Measurements from ENCODE around the gene TLX3. TPM values are rescaled to one million over a fixed set of nuclear protein-coding genes. Genes with fewer than 3 reads are reported as not detected.

The TLX3 gene
- total and polyA plus RNA-seq, 2 experiments from 2014 or later: 0.22 TPM; not detected in 1

- no peaks in the 10 kb centered on the region for H4K20me1 ChIP-seq (ENCODE audit: insufficient read depth, poor library complexity, severe bottlenecking)
- H3K36me3 ChIP-seq (replicated peaks; ENCODE audit: insufficient read depth, low read depth): no peaks in the 10 kb centered on the region
- no peaks in the 10 kb centered on the region for H3K4me1 ChIP-seq (ENCODE audit: insufficient read depth)
- DNase-seq (ENCODE audit: low spot score): no peak
- no peaks in the 10 kb centered on the region for H3K9me3 ChIP-seq (ENCODE audit: low read depth)
- WGBS (ENCODE audit: low lambda C conversion rate, missing lambda C conversion rate): 81% methylated on average over 8 of the region's 8 CpGs
- H3K4me2 ChIP-seq: no peak overlapping the region
- no peak overlapping the region for H3K27ac ChIP-seq
- TF ChIP-seq EZH2 (IDR thresholded peaks at IDR 0.05; ENCODE audit: borderline replicate concordance): no peak
- TF ChIP-seq, protein P1, sequence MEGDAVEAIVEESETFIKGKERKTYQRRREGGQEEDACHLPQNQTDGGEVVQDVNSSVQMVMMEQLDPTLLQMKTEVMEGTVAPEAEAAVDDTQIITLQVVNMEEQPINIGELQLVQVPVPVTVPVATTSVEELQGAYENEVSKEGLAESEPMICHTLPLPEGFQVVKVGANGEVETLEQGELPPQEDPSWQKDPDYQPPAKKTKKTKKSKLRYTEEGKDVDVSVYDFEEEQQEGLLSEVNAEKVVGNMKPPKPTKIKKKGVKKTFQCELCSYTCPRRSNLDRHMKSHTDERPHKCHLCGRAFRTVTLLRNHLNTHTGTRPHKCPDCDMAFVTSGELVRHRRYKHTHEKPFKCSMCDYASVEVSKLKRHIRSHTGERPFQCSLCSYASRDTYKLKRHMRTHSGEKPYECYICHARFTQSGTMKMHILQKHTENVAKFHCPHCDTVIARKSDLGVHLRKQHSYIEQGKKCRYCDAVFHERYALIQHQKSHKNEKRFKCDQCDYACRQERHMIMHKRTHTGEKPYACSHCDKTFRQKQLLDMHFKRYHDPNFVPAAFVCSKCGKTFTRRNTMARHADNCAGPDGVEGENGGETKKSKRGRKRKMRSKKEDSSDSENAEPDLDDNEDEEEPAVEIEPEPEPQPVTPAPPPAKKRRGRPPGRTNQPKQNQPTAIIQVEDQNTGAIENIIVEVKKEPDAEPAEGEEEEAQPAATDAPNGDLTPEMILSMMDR (IDR thresholded peaks at IDR 0.05; ENCODE audit: poor library complexity): no peak
- H3K4me3 ChIP-seq: no peak overlapping the region
- H2AFZ ChIP-seq: no peak overlapping the region
- no peaks in the 10 kb centered on the region for H3K79me2 ChIP-seq
- no peaks in the 10 kb centered on the region for H3K9me2 ChIP-seq (replicated peaks; ENCODE audit: insufficient read depth)
- peaks cover 12% of the 10 kb centered on the region for H3K27me3 ChIP-seq
These were observed 26.6 kb downstream of the TLX3 start for GRCh38 chr5:171335616-171336015.

DNA sequence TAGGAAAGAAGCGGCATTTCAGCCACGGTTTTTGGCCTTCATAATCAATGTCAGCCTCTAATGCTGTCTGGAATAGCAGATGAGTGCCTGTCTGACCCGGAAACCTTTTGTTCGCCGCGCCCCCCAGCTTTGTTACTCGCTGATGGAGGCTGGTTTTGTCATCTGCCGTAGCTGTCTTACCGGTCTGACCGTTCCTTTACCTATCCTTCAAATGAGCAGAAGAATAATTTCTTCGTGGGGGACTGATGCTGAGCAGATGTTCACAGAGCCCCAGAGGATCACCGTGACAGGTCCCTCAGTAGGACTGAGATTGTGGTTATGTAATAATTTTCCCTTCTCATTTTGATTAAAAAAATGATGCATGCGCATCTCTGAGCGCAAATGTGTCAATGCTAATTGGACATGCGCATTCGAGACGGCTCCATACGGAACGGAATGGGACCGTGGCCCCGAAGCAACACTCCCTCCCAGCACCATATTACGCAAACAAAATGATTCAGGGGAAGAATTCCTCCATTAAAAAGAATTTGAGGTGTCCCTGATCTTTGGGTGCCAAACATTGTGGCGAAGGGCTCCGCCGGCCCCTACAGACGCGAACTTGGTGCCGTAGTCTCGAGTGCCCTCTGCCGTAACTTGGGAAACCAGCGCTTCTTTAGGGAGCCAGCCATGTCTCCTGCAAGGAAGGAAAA lies 27.6 kb downstream of the TLX3 start:
- Histone ChIP-seq H3K9me3 (ENCODE audit: low read depth) (no peaks in the 10 kb centered on the region), H2AFZ (no peak overlapping the region), H3K4me1 (ENCODE audit: insufficient read depth) (no peaks in the 10 kb centered on the region), H3K4me2 (peak overlapping the region; percentile 57), H4K20me1 (ENCODE audit: insufficient read depth, poor library complexity, severe bottlenecking) (no peaks in the 10 kb centered on the region), H3K27ac (no peak overlapping the region), H3K27me3 (peaks cover 8% of the 10 kb centered on the region), H3K79me2 (no peaks in the 10 kb centered on the region), H3K9me2 (replicated peaks; ENCODE audit: insufficient read depth) (no peaks in the 10 kb centered on the region), H3K36me3 (replicated peaks; ENCODE audit: insufficient read depth, low read depth) (no peaks in the 10 kb centered on the region), H3K4me3 (no peak overlapping the region)
- WGBS (ENCODE audit: low lambda C conversion rate, missing lambda C conversion rate): 61% methylated on average over 31 of the region's 31 CpGs
- TF ChIP-seq EZH2 (IDR thresholded peaks at IDR 0.05; ENCODE audit: borderline replicate concordance): no peak
- TF ChIP-seq, protein P1 (IDR thresholded peaks at IDR 0.05; ENCODE audit: poor library complexity): peak; percentile 52
- peak; percentile 40 for DNase-seq (ENCODE audit: low spot score)

DNA sequence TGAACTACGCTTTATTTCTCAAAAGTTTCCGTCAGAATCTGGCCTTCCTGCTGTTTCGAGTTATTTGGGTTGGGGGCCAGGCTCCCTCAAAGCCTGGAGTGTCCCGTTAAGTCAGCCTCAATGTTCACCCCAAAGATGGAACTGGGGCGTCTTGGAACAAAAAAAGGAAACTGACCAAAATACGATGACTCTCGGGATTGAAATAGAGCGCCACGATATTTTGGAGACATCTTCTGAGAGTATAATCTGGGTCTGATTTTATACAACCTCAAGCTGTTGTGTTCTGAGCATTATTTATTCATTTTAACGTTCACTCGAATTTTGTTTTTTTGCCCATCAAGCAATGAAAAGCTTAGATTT lies 28.1 kb downstream of the TLX3 start:
- Histone ChIP-seq H3K79me2 (no peaks in the 10 kb centered on the region), H3K4me2 (peak overlapping the region; percentile 57), H2AFZ (no peak overlapping the region), H3K27me3 (peaks cover 8% of the 10 kb centered on the region), H3K27ac (no peak overlapping the region), H3K4me1 (ENCODE audit: insufficient read depth) (no peaks in the 10 kb centered on the region), H4K20me1 (ENCODE audit: insufficient read depth, poor library complexity, severe bottlenecking) (no peaks in the 10 kb centered on the region), H3K9me2 (replicated peaks; ENCODE audit: insufficient read depth) (no peaks in the 10 kb centered on the region), H3K9me3 (ENCODE audit: low read depth) (no peaks in the 10 kb centered on the region), H3K36me3 (replicated peaks; ENCODE audit: insufficient read depth, low read depth) (no peaks in the 10 kb centered on the region), H3K4me3 (no peak overlapping the region)
- DNase-seq (ENCODE audit: low spot score): no peak
- TF ChIP-seq EZH2phosphoT487 (IDR thresholded peaks at IDR 0.05; ENCODE audit: low read depth, severe bottlenecking, unreplicated experiment) (no peak), EZH2 (IDR thresholded peaks at IDR 0.05; ENCODE audit: borderline replicate concordance) (no peak)
- TF ChIP-seq, protein P1 (IDR thresholded peaks at IDR 0.05; ENCODE audit: poor library complexity): no peak
- 69% methylated on average over 11 of the region's 11 CpGs for WGBS (ENCODE audit: low lambda C conversion rate, missing lambda C conversion rate)

DNA sequence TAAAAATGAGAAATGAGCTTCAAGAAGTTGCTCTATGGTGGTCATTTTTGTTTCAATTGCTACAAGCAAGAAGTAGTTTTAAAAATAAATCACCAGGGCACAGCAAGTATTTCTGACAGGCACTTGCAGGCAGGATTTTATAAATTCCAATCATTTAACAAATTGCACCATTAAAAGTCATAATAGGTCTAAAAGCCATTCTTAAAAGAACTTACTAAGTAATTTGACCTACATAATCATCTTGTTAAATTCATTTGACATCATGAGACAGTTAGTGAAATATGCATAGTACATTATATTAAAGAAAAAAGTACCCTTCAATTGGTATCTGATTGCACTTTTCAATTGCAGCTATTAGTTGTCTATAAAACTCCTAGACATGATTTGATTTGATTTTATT lies 31.0 kb downstream of the TLX3 start:
- Histone ChIP-seq H3K27ac (no peak overlapping the region), H3K27me3 (peaks cover 8% of the 10 kb centered on the region), H4K20me1 (ENCODE audit: insufficient read depth, poor library complexity, severe bottlenecking) (no peaks in the 10 kb centered on the region), H3K9me3 (ENCODE audit: low read depth) (no peaks in the 10 kb centered on the region), H3K4me2 (peak overlapping the region; percentile 34), H3K9me2 (replicated peaks; ENCODE audit: insufficient read depth) (no peaks in the 10 kb centered on the region), H3K4me3 (no peak overlapping the region), H3K4me1 (ENCODE audit: insufficient read depth) (no peaks in the 10 kb centered on the region), H3K36me3 (replicated peaks; ENCODE audit: insufficient read depth, low read depth) (no peaks in the 10 kb centered on the region), H3K79me2 (no peaks in the 10 kb centered on the region), H2AFZ (no peak overlapping the region)
- TF ChIP-seq, protein P1 (IDR thresholded peaks at IDR 0.05; ENCODE audit: poor library complexity): no peak
- no peak for TF ChIP-seq EZH2phosphoT487 (IDR thresholded peaks at IDR 0.05; ENCODE audit: low read depth, severe bottlenecking, unreplicated experiment)
- DNase-seq (ENCODE audit: low spot score): no peak
